ENCODE measurements around the gene MGMT.
"Not testable (repeated sequence)": the region's sequence is repeated elsewhere in the genome, so short reads cannot be mapped to it uniquely, and the experiment has no call there.

The MGMT gene

DNA sequence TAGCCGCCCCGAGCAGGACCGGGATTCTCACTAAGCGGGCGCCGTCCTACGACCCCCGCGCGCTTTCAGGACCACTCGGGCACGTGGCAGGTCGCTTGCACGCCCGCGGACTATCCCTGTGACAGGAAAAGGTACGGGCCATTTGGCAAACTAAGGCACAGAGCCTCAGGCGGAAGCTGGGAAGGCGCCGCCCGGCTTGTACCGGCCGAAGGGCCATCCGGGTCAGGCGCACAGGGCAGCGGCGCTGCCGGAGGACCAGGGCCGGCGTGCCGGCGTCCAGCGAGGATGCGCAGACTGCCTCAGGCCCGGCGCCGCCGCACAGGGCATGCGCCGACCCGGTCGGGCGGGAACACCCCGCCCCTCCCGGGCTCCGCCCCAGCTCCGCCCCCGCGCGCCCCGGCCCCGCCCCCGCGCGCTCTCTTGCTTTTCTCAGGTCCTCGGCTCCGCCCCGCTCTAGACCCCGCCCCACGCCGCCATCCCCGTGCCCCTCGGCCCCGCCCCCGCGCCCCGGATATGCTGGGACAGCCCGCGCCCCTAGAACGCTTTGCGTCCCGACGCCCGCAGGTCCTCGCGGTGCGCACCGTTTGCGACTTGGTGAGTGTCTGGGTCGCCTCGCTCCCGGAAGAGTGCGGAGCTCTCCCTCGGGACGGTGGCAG is at the start of gene MGMT:
TSS of gene MGMT (plus strand) at position 539 of the 656 bp plus-strand sequence.
- H3K36me3 Mint-ChIP-seq (ENCODE audit: low read depth): peaks cover 2% of the 10 kb centered on the region
- H3K4me1 Mint-ChIP-seq: peaks cover 11% of the 10 kb centered on the region
- ATAC-seq: peak; percentile 93
- peak within 1 kb of the TSS; percentile 83 for H3K4me3 Mint-ChIP-seq
- no peaks in the 10 kb centered on the region for H3K27me3 Mint-ChIP-seq
- H3K9me3 Mint-ChIP-seq: no peaks in the 10 kb centered on the region
- peak within 1 kb of the TSS; percentile 59 for H3K27ac Mint-ChIP-seq
- DNase-seq: peak; percentile 99

DNA sequence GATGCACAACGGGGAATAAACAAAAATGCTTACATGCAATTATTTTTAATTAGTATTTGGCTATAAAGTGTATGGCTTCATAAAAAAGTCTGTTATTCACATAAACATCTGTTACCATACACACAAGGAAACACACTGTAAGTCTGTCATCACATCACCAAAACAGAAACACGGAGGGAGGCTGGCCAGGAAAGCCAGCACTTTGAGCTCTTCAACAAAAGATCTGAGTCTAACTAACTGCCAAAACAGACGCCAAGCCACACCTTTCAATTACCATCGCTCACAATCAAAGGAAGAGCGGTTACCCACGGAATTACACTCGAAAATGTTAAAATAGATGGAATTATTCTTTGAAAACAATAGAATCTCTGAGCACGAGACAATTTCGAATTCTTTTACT is 49.2 kb upstream of the MGMT start:
- Mint-ChIP-seq H3K9me3 (no peaks in the 10 kb centered on the region), H3K36me3 (ENCODE audit: low read depth) (no peaks in the 10 kb centered on the region)

DNA sequence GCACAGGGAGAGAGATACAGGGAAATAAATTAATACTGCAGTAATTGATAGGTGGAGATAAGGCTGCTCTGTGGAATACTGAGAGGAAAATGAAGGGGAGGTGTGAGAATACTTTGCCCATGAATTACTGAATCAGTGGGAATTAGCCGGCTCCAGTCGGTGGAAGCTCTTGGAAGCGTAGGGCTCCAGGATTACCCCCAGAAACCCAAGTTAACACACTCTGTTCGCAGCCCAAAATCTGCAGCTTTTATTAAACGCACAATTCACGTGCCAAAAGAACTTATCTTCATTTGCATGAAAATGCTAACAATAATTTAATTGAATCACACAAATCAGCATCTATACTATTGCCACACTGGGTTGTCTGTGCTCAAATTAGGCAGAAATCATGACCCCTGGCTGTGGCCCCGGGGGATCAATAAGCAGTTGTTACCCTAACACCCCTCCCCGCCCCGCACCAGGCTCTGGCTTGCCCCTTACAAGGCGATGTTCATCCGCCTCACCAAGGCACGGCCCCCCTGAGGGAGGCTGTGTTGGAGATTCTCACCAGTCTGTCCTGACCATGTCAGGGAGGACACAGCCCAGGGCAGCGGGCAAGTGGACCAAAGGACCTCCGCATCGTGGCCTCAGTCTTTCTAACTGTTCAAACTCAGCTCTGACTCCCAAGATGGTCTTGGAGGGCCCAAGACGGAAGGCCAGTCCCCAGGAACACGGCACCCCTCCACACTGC is 48.4 kb upstream of the MGMT start:
- no peak overlapping the region for H3K4me3 Mint-ChIP-seq
- H3K36me3 Mint-ChIP-seq (ENCODE audit: low read depth): no peaks in the 10 kb centered on the region
- ATAC-seq (no peak), DNase-seq (no peak)
- no peaks in the 10 kb centered on the region for H3K4me1 Mint-ChIP-seq
- H3K9me3 Mint-ChIP-seq: no peaks in the 10 kb centered on the region
- H3K27me3 Mint-ChIP-seq: peaks cover 4% of the 10 kb centered on the region
- H3K27ac Mint-ChIP-seq: no peak overlapping the region

More for the DNA sequence above, 49.2 kb upstream of the MGMT start:
- DNase-seq (no peak), ATAC-seq (no peak)
- Mint-ChIP-seq H3K4me3 (no peak overlapping the region), H3K27ac (no peak overlapping the region), H3K4me1 (no peaks in the 10 kb centered on the region), H3K27me3 (peaks cover 4% of the 10 kb centered on the region)

DNA sequence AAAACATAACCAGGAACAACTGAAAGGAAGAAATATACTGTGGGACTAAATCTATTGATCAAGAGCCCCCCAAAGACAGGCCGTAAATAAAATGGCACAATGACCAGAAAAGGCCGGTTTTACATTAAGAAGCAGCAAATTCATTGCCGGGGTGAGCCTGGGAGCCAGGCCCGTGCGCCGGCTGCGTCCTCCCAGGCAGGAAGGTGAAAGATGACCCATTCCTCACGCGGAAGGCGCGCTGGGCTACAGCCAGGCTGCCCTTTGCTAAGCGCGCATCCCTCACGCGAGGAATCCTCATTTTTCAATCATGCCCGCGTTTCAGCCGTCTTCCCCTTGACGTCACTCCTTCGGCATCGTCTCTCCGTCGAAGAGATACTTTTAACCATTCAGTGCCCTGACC is 47.6 kb upstream of the MGMT start:
- no peaks in the 10 kb centered on the region for H3K4me1 Mint-ChIP-seq
- no peak overlapping the region for H3K4me3 Mint-ChIP-seq

DNA sequence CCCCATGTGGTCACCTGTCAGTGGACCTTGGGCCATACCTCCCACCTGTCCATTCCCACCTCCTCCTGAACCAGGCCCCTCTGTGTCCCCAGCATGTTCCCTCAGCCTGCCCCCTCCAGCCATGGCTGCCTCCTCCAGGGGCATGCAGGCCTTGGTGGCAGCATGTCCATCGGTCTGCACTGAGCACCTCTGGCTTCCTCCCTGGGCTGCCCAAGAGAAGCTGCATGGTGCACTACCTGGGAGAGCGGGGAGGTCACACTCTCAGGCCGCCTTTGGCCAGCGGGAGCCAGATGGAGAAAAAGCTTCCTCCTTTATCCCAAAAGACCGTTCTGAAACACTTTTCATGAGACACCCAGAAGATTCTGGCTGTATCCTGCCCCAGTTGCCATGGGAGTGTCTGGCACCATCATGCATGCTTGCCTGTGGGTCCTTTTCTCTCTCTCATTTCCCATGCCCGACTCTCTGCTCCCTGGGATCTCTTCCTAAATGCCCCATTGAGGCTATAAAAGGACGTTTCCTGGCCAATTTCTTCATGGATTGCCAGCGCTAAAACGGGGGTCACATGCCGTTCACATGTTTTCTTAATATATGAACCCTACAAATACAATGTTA is 45.5 kb upstream of the MGMT start:
- no peak for ATAC-seq
- Mint-ChIP-seq H3K4me3 (no peak overlapping the region), H3K27me3 (peaks cover 4% of the 10 kb centered on the region), H3K36me3 (ENCODE audit: low read depth) (no peaks in the 10 kb centered on the region), H3K27ac (no peak overlapping the region), H3K9me3 (no peaks in the 10 kb centered on the region), H3K4me1 (no peaks in the 10 kb centered on the region)
- DNase-seq: no peak

More for the DNA sequence above, 47.6 kb upstream of the MGMT start:
- DNase-seq (no peak), ATAC-seq (no peak)
- Mint-ChIP-seq H3K27ac (no peak overlapping the region), H3K9me3 (no peaks in the 10 kb centered on the region), H3K27me3 (peaks cover 4% of the 10 kb centered on the region), H3K36me3 (ENCODE audit: low read depth) (no peaks in the 10 kb centered on the region)

DNA sequence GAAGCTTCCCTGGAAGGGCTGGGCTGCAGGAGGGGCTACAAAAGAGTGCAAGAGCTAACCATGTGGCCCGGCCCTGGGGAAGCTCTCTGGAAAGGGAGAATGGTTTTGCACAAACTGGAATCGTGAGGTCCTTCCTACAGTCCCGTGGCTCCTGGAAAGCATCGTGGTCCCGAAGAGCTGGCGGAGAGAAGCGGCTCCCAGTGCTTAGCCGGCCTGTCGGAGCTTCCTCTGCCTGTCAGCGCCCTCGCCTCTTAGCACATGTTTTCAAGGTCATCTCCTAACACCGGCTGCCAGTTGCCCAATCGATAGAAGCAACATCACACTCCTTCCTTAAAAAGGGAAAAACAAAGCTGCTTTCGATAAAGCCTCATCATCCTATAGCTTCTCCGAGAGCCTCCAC is 42.1 kb upstream of the MGMT start:
- H3K9me3 Mint-ChIP-seq: no peaks in the 10 kb centered on the region
- H3K27me3 Mint-ChIP-seq: peaks cover 1% of the 10 kb centered on the region
- ATAC-seq (no peak), DNase-seq (no peak)
- no peak overlapping the region for H3K4me3 Mint-ChIP-seq
- no peaks in the 10 kb centered on the region for H3K4me1 Mint-ChIP-seq
- H3K36me3 Mint-ChIP-seq (ENCODE audit: low read depth): no peaks in the 10 kb centered on the region
- no peak overlapping the region for H3K27ac Mint-ChIP-seq

DNA sequence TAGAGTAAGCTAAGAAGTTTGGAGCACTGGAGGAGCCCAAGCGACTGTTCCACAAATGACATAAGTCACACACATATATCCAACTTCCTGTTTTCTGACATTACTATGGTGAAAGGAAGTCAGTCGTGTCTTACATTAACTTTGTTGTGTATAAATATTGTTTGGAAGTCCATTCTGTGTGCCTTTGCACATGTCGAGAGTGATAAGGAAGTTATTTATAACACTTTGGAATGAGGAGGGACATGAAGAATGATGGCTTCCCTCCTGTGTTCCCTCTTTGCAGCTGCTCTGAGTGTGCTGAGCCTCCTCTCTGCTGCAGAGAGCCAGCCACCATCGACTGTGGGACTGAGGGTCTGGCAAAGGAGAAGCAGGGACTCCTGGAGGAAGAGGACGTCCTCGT is 40.4 kb upstream of the MGMT start:
- Mint-ChIP-seq H3K36me3 (ENCODE audit: low read depth) (no peaks in the 10 kb centered on the region), H3K4me1 (no peaks in the 10 kb centered on the region), H3K9me3 (no peaks in the 10 kb centered on the region), H3K4me3 (no peak overlapping the region), H3K27me3 (peaks cover 1% of the 10 kb centered on the region), H3K27ac (no peak overlapping the region)
- DNase-seq (no peak), ATAC-seq (no peak)

DNA sequence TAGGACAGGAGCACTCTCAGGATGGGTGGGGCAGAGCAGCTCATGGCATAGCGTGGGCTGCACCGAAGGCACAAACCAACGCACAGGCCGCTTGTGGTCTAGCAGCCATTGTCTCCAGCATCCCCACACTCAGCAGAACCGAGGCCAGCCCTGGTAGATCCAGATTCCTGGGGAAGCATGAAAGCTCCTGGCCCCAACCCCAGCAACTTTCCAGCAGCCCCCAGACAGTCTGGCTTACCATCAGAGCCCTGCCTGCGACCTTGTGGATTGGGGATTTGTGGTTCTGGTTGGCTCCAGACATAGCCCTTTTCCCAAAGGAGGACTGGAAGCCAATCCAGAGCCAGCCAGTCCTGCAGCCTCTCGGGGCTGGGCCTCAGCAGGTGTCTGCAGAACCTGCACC is 33.8 kb upstream of the MGMT start:
- H3K9me3 Mint-ChIP-seq: no peaks in the 10 kb centered on the region
- no peak overlapping the region for H3K4me3 Mint-ChIP-seq
- H3K27ac Mint-ChIP-seq: no peak overlapping the region
- H3K4me1 Mint-ChIP-seq: no peaks in the 10 kb centered on the region
- DNase-seq (no peak), ATAC-seq (no peak)
- H3K36me3 Mint-ChIP-seq (ENCODE audit: low read depth): no peaks in the 10 kb centered on the region
- peaks cover 7% of the 10 kb centered on the region for H3K27me3 Mint-ChIP-seq

DNA sequence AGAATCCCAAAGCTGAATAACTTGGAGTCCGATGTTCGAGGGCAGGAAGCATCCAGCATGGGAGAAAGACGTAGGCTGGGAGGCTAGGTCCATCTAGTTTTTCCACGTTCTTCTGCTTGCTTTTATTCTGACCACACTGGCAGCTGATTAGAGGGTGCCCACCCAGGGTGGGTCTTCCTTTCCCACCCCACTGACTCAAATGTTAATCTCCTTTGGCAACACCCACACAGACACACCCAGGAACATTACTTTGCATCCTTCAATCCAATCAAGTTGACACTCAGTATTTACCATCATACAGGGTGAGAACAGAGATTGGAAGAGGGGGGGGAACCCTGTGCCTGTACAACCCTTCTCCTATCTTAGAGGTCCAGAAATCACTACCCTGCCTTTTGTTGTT is 31.3 kb upstream of the MGMT start:
- not testable (repeated sequence) for ATAC-seq; H3K9me3 Mint-ChIP-seq; DNase-seq; H3K27ac Mint-ChIP-seq; H3K4me1 Mint-ChIP-seq; H3K36me3 Mint-ChIP-seq (ENCODE audit: low read depth); H3K4me3 Mint-ChIP-seq; H3K27me3 Mint-ChIP-seq

DNA sequence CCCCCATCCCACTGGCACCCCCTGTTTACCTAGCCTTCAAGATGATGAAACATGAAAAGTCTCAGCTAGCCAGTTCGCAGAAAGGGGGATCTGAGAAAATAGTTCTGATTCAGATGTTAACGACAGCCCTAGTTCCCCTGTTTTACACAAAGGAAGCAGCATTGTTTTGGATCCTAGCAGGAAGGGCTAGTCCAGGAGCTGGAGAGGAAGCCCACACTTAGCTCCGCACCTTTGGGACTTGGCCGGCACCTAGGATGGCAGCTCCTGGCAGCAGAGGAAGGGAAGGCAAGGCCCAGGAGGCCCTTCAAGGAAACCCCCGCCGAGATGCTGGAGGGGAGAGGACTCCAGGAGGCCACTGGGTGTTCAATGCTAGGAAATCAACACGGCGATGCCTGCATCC is 29.0 kb upstream of the MGMT start:
- DNase-seq: no peak
- Mint-ChIP-seq H3K27ac (no peak overlapping the region), H3K9me3 (no peaks in the 10 kb centered on the region), H3K4me1 (no peaks in the 10 kb centered on the region), H3K27me3 (peaks cover 9% of the 10 kb centered on the region), H3K4me3 (no peak overlapping the region), H3K36me3 (ENCODE audit: low read depth) (no peaks in the 10 kb centered on the region)
- no peak for ATAC-seq

DNA sequence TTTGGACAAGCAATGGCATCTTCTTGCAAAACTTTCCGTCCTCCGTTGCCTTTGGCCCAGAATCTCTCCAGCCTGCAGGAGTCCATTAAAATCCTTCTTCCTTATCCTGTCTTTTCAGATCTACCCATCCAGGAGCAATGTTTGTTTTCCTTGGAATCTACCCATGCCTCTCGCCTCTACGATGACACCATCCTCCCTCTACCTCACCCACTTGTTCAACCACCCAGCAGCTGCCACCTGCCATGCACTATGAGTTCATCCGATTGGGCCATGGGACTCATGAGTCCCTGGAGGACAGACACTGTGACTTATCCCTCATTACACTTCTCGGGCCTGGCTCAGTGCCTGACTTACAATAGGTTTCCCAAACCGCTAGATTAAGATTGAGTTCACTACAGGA is 26.8 kb upstream of the MGMT start:
- ATAC-seq (no peak), DNase-seq (no peak)
- no peaks in the 10 kb centered on the region for H3K36me3 Mint-ChIP-seq (ENCODE audit: low read depth)
- peaks cover 9% of the 10 kb centered on the region for H3K27me3 Mint-ChIP-seq
- no peaks in the 10 kb centered on the region for H3K4me1 Mint-ChIP-seq
- H3K4me3 Mint-ChIP-seq: no peak overlapping the region
- H3K27ac Mint-ChIP-seq: no peak overlapping the region
- no peaks in the 10 kb centered on the region for H3K9me3 Mint-ChIP-seq

DNA sequence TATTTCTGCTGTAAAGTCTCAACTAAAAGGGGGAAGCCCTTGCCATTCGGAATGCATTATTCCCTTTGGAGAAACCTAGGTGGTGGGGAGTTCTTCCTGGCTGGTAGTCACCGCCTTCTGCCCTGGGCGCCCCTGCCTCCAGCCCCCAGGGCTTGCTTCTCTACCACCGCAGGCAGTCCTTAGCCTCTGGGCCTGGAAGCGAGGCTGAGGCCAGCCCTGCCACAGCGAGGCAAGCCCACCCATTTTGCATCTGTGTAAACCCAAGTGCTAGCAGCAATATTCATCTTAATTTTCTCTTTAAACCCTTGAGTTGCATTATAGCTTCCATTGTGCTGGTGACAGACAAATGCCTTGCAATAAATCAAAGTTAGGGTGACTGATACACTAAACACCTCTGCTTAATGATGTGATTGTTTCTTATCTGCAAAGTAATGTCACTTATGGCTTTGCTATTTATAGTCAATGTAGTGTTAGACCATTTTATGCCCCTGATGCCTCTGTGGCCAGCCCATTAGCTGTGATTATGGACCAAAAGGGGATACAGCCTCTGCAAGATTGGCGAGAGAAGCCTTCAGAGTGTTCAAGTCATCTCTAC is 26.2 kb upstream of the MGMT start:
- H3K27me3 Mint-ChIP-seq: peaks cover 7% of the 10 kb centered on the region
- ATAC-seq: no peak
- no peaks in the 10 kb centered on the region for H3K36me3 Mint-ChIP-seq (ENCODE audit: low read depth)
- no peak overlapping the region for H3K27ac Mint-ChIP-seq
- no peak overlapping the region for H3K4me3 Mint-ChIP-seq
- no peak for DNase-seq
- no peaks in the 10 kb centered on the region for H3K9me3 Mint-ChIP-seq
- H3K4me1 Mint-ChIP-seq: no peaks in the 10 kb centered on the region

DNA sequence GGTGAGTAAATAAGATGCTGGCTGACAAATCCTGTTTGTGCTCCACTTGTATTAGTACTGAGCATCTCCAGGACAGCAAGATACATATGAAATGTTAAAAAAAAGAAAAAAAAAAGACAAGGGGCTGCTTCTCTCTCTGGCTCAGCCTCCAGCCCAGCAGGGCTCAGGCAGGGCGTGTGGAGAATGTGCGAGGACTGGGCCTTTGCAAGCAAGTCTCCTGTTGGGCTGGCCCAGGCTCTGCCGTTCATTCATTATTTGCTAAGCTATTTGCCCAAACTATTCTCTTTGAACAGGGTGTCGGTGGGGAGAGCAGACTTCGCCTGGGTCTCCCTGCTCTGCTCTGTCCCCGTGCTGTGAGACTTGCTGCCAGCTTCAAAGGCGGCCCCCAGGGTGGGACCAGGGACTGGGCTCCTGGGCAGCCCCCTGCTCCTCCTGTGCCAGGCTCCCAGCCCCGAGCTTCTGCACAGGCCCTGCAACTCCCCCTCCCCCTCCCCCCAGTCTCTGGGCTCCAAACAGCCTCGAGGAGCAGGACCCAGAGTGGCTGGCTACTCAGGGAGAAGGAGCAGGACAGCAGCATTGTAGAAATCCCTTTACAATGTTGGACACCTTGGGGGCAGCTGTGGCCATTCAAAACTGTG is 25.6 kb upstream of the MGMT start:
- Mint-ChIP-seq H3K4me3 (no peak overlapping the region), H3K9me3 (no peaks in the 10 kb centered on the region)

DNA sequence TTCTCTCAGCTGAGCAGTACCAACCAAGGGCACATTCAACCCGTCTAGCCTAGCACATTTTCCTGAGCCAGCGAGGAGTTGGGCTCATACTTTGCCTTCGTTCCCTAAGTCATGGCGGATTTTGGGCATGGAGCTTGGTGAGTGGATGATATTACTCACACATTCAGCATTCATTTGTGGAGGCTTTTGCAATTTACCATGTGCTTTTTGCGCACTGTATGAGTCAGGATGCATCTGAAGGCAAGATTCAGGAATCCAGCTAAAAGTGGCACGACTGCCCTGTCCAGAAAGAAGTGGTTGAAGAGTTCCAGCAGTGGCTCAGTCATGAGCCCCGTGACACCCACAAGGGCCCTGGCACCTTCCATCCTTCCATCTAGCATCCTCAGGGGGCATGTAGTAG is 24.2 kb upstream of the MGMT start:
- Mint-ChIP-seq H3K4me1 (no peaks in the 10 kb centered on the region), H3K27ac (no peak overlapping the region), H3K4me3 (no peak overlapping the region), H3K27me3 (peaks cover 4% of the 10 kb centered on the region), H3K9me3 (no peaks in the 10 kb centered on the region), H3K36me3 (ENCODE audit: low read depth) (no peaks in the 10 kb centered on the region)
- ATAC-seq: no peak
- DNase-seq: no peak

More for the DNA sequence above, 25.6 kb upstream of the MGMT start:
- Mint-ChIP-seq H3K27me3 (peaks cover 4% of the 10 kb centered on the region), H3K4me1 (no peaks in the 10 kb centered on the region), H3K27ac (no peak overlapping the region), H3K36me3 (ENCODE audit: low read depth) (no peaks in the 10 kb centered on the region)
- ATAC-seq (no peak), DNase-seq (no peak)

Data from activated naive CD8-positive, alpha-beta T cell treated with anti-CD3 and anti-CD28 coated beads, Interleukin-2, amount 50 U/mL, for 24 hours (primary cell).